ENCODE data around the gene SEC23A. TPM values are rescaled to one million over a fixed set of nuclear protein-coding genes. Genes with fewer than 3 reads are reported as not detected.

The SEC23A gene
- total RNA-seq, 1 experiment from 2014 or later, result 42.0 TPM

- Histone ChIP-seq H3K79me2 (ENCODE audit: low read depth) (no peaks in the 10 kb centered on the region), H3K27me3 (ENCODE audit: insufficient read depth, low read depth) (no peaks in the 10 kb centered on the region), H3F3A (ENCODE audit: insufficient read depth, low read depth) (no peaks in the 10 kb centered on the region), H3K9me3 (ENCODE audit: insufficient read depth, low read depth) (no peaks in the 10 kb centered on the region), H3K27ac (no peak overlapping the region), H4K20me1 (ENCODE audit: insufficient read depth) (no peaks in the 10 kb centered on the region), H2AFZ (no peak overlapping the region), H3K4me3 (no peak overlapping the region), H3K9me2 (ENCODE audit: insufficient read depth) (no peaks in the 10 kb centered on the region), H3K4me1 (replicated peaks; ENCODE audit: insufficient read depth) (no peaks in the 10 kb centered on the region), H3K36me3 (ENCODE audit: low read depth) (peaks cover 9% of the 10 kb centered on the region; the same call in 1 of the 2 replicates), H3K4me2 (no peak overlapping the region)
- POLR2A ChIA-PET (ENCODE audit: unreplicated experiment), result no interaction called here
- intact Hi-C loops (cut with micrococcal nuclease; ENCODE audit: unreplicated experiment), result no loop called here
- CTCF ChIA-PET, result no interaction called here
- TF ChIP-seq CTCF (conservative IDR thresholded peaks at IDR 0.05) (no peak), EZH2 (IDR thresholded peaks at IDR 0.05; ENCODE audit: low read depth) (no peak)
- no TSS peak for BruUV-seq (replicated peaks)
- DNase-seq, result no peak
Measured at GRCh38 chr14:39033371-39033770, 69.7 kb downstream of the SEC23A start.

GRCh38 chr14:39030209-39030608 lies 72.8 kb downstream of the SEC23A start:
- Histone ChIP-seq H3K9me2 (ENCODE audit: insufficient read depth) (no peaks in the 10 kb centered on the region), H2AFZ (no peak overlapping the region), H3K4me2 (no peak overlapping the region), H3K36me3 (ENCODE audit: low read depth) (0 out of 2 replicates have a peak, but pooled peaks cover 4% of the 10 kb centered on the region), H3K9me3 (ENCODE audit: insufficient read depth, low read depth) (no peaks in the 10 kb centered on the region), H3F3A (ENCODE audit: insufficient read depth, low read depth) (no peaks in the 10 kb centered on the region), H3K27me3 (ENCODE audit: insufficient read depth, low read depth) (no peaks in the 10 kb centered on the region), H3K27ac (no peak overlapping the region), H3K4me3 (no peak overlapping the region), H4K20me1 (ENCODE audit: insufficient read depth) (no peaks in the 10 kb centered on the region), H3K4me1 (replicated peaks; ENCODE audit: insufficient read depth) (no peaks in the 10 kb centered on the region), H3K79me2 (ENCODE audit: low read depth) (no peaks in the 10 kb centered on the region)
- CTCF ChIA-PET, result no interaction called here
- intact Hi-C loops (cut with micrococcal nuclease; ENCODE audit: unreplicated experiment), result no loop called here
- no peak for DNase-seq
- TF ChIP-seq EZH2 (IDR thresholded peaks at IDR 0.05; ENCODE audit: low read depth) (no peak), CTCF (conservative IDR thresholded peaks at IDR 0.05) (no peak)
- POLR2A ChIA-PET (ENCODE audit: unreplicated experiment), result no interaction called here
- BruUV-seq (replicated peaks), result no TSS peak

GRCh38 chr14:39029789-39030188 lies 73.2 kb downstream of the SEC23A start:
- H4K20me1 ChIP-seq (ENCODE audit: insufficient read depth), result no peaks in the 10 kb centered on the region
- H3F3A ChIP-seq (ENCODE audit: insufficient read depth, low read depth), result no peaks in the 10 kb centered on the region
- H3K27ac ChIP-seq, result no peak overlapping the region
- no peaks in the 10 kb centered on the region for H3K4me1 ChIP-seq (replicated peaks; ENCODE audit: insufficient read depth)
- intact Hi-C loops (cut with micrococcal nuclease; ENCODE audit: unreplicated experiment), result no loop called here
- 0 out of 2 replicates have a peak, but pooled peaks cover 4% of the 10 kb centered on the region for H3K36me3 ChIP-seq (ENCODE audit: low read depth)
- ChIA-PET CTCF (no interaction called here), POLR2A (ENCODE audit: unreplicated experiment) (no interaction called here)
- H3K4me2 ChIP-seq, result no peak overlapping the region
- no peaks in the 10 kb centered on the region for H3K27me3 ChIP-seq (ENCODE audit: insufficient read depth, low read depth)
- no TSS peak for BruUV-seq (replicated peaks)
- H2AFZ ChIP-seq, result no peak overlapping the region
- H3K79me2 ChIP-seq (ENCODE audit: low read depth), result no peaks in the 10 kb centered on the region
- no peak overlapping the region for H3K4me3 ChIP-seq
- H3K9me3 ChIP-seq (ENCODE audit: insufficient read depth, low read depth), result no peaks in the 10 kb centered on the region
- no peak for DNase-seq
- no peak for TF ChIP-seq EZH2 (IDR thresholded peaks at IDR 0.05; ENCODE audit: low read depth)
- TF ChIP-seq CTCF (conservative IDR thresholded peaks at IDR 0.05), result no peak
- H3K9me2 ChIP-seq (ENCODE audit: insufficient read depth), result no peaks in the 10 kb centered on the region

All from PC-9 (cell line).